Activated CD4-positive, alpha-beta T cell treated with anti-CD3 and anti-CD28 coated beads for 24 hours (primary cell): Measurements from ENCODE around the gene SLC36A1.
"Not testable (repeated sequence)": the region's sequence is repeated elsewhere in the genome, so short reads cannot be mapped to it uniquely, and the experiment has no call there.

ENCODE experiments used
- DNase-seq, 2 donors: peaks; one replicate each; pipeline ENCODE4 v3.0.0-alpha.2; 2020; ENCODE audit warnings: low read depth in 2 of 2

The SLC36A1 gene

GRCh38 chr5:151483647-151484046 lies 36.2 kb downstream of the SLC36A1 start:
- DNase-seq, result no peak

DNA sequence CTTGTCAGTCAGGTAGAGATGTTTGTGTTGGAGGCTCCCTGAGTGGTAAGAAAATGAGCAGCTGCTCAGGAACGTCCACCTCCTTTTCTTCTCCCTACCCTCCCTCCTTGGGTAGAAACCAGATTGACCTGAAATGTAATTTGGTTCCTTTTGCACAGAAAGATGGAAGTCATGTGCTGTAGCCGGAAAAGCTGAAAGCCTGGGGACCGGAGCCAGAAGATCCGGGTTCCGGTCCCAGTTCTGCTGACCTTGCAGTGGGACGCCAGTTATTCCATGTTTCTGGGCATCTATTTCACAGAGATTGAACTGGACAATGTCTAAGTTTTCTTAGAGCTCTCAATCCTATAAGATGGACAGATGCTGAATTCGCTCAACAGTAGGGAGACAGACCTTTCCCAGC lies 40.1 kb downstream of the SLC36A1 start:
- no peak for DNase-seq

- DNase-seq, result no peak
These were observed 43.2 kb downstream of the SLC36A1 start for GRCh38 chr5:151490627-151491026.

DNA sequence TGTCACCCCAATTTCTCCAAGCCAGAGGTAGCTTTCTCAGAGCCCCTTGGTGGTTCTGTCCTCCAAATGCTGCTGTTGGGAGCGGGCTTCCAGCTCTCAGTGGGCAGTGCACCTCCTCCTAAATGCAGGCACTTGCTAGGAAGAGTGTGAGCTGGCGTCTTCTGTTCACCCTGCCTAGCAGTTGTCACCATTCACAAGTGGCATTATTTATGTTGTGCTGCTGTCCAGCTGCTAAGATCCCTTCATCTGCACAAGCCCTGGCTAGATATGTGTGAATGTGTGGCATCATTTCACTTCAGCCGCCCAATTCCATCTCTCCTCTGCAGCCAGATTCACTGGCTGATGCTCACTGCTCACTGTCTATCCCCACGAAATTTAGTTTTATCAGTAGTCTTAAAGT lies 43.7 kb downstream of the SLC36A1 start:
- no peak for DNase-seq

DNA sequence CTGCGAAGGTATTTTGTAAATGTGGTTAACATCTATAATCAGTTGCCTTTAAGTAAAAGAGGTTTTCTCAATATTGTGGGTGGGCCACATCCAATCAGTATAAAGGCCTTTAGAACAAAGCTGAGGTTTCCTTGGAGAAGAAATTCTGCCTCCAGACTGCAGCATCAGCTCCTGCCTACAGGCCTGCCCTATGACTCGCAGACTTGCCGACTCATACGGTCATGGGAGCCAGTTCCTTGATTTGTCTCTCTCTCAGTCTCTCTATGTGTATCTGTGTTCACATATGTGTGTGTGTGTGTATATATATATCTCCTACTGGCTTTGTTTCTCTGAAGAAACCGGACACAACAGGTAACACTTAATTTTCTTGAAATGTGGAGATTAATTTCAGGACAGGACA lies 45.3 kb downstream of the SLC36A1 start:
- no peak for DNase-seq

DNA sequence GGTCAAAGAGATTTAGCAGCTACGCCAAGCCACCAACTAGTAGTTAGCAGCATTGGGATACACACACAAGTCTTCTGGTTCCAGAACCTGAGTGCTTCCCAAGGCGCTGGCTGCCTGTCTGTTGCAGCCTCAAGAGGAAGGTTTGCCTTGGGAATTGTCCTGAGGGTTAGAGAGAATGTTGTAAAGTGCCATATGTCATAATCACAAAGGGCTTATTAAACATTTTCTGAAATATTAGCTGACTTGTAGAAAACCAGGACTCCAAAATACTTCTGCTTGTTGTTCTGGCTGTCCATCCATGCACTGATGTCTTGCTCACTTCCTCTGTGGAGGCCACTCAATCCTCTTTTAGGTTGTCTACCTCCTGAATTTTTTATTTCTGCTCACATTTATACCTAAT lies 46.3 kb downstream of the SLC36A1 start:
- no peak for DNase-seq

DNA sequence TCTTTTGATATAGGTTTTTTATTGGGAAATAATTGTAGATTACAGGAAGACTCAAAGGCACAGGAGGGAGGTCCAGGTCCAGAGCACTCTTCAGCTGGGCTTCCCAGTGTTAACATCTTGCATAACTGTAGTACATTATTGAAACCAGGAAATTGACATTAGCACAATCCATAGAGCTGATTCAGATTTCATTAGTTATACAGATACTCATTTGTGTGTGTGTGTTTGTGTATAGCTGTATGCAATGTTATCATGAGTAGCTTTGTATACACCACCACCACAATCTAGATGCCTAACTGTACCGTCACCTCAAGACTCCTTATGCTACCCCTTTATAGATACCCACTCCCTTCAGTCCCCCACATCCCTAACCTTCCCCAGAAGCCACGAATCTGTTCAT lies 47.9 kb downstream of the SLC36A1 start:
- no peak for DNase-seq

- no peak for DNase-seq
These were observed 48.7 kb downstream of the SLC36A1 start for GRCh38 chr5:151496041-151496484.

- no peak for DNase-seq
These were observed 50.1 kb downstream of the SLC36A1 start for GRCh38 chr5:151497391-151498002.

DNA sequence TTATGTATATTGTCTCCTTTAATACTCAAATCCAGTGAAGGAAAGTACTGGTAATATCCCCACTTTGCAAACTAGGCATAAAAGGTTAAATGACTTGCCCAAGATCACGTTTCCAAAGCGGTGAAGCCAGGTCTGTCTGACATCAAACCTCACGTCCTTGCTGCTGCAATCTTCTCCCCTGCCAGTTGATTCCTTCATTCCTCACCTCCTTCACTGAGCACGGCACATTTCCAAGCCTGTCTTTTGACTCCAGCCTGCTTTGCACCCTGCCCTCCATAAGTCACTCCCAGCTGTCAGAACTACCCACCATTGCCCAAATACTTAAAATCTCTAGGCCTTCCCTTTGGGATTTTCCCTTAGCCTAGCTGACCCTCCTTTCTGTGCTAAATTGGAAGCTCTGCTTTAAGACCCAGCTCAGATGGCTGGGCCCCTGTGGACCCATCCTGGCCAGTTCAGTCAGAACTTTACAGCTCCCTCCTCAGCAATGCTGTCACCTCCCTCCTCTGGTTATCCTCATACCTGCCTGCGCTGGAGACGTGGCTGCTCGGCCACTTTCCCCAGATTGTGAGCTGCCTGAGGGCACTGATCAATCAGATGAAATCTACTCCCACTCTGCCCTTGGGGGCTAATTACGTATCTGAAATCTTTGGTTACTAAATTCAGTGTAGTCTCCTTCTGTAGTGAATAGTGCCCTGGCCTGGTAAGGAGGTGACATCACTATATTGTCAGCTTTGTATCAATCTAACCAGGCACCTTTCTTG lies 51.2 kb downstream of the SLC36A1 start:
- DNase-seq, result no peak

DNA sequence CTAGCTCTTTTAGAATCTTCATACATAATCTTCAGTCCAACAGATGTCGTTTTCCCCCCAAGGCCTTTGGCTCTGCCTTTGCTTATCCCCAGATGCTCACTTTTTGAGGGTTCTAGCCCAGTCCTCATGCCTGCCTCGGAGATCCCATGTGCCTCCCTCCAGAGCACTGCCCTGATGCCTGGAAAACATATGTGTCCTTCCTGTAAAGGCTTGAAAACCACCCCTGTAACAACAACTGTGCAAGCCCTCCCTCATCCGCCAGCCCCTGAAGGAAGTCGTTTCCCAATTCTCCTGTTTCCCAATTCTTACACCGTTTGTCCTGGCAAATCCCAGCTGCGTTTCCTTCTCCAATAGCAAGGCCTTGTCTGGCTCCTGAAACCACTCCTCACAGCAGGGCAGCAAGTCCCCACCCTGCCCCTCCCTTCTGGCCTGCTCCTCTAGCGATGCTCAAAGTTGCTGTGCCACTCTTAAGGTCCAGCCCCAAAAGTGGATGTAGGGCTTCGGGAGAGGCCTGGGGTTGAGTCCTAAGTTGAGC lies 52.2 kb downstream of the SLC36A1 start:
- no peak for DNase-seq

GRCh38 chr5:151504006-151504405 lies 56.6 kb downstream of the SLC36A1 start:
- no peak for DNase-seq

DNA sequence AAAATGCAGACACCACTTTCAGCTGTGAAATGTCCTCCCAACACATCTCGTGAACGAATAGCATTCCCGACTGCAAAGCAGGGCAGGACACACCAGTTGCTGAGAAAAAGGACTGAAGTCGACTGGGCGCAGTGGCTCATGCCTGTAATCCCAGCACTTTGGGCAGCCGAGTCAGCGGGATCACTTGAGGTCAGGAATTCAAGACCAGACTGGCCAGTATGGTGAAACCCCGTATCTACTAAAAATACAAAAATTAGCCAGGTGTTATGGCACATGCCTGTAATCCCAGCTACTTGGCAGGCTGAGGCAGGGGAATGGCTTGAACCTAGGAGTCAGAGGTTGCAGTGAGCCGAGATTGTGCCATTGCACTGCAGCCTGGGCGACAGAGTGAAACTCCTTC lies 60.9 kb downstream of the SLC36A1 start:
- DNase-seq, result not testable (repeated sequence)

- DNase-seq, result no peak
These were observed 61.8 kb downstream of the SLC36A1 start for GRCh38 chr5:151509231-151509630.

- DNase-seq, result no peak
These were observed 62.4 kb downstream of the SLC36A1 start for GRCh38 chr5:151509836-151510235.

DNA sequence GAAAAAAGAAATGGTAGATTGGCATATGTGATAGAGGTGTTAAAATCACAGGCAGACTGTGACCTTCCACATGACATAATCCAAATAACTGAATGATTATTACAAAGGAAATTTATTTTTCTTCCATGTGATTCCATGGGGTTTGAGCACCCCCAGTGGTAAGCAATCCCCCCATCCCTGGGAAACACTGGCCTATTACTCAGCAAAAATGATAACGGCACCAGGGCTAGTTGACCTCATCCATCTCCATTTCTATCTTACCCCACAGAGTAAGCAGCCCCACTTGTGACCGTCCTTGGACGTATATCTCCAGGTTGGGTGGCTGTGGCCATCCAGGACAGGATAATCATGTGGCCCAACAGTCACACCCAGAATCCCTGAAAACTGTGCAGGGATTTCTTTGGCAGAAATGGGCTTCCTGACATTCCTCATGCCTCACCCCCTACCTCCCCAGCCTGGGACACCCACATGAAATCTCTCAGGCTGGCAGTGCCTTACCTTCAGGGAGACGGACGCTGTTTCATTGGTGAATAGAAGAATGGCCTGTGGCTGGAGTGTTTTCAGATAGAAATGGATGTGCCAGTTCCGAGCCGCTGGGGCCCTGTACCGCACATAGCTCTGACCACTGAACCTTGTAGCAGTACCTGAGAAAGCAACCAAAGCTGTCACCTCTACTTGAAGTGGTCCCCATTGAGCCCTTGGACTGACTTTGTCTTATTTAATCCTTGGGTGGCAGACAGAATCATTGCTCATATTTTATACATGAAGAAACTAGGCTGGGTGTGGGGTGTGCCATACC lies 69.9 kb downstream of the SLC36A1 start:
- DNase-seq, result no peak

DNA sequence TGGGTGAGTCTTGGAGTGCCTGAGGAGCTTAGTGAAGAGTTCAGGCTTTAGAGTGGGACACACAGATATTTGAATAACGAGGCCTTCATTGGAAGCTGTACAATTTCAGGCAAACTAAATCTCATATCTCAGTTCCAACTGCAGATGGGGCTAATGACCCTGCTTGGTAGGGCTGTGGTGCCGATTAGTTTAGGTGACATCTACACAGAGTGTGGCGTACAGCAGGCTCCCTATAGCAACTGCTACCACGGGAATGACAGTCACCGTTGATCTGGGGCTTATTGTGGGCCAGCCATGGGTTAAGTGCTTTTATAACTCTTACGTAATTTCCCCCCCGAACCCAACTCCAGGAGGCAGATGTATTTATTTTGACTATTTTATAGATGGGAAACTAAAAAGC lies 72.9 kb downstream of the SLC36A1 start:
- DNase-seq, result no peak

DNA sequence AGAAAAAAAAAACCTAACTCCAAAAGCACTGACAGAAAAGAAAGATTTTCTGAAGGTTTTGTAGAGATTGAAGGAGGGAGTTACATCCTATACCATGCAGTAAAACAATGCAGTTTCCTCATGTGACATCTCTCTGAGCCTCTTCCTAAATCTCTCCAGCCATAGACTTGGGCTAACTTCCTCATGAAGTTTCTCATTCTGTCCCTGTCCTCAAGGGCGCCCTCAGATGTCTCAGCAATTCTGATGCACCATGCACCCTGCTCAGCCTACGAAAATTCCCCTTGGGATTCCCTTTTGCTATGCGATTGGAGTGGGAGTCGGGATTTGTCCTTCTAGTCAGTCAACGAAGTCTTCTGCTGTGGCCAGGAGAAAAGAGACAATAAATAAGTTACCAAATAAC lies 74.8 kb downstream of the SLC36A1 start:
- no peak for DNase-seq

GRCh38 chr5:151523335-151523734 lies 75.9 kb downstream of the SLC36A1 start:
- peak in 1 of 2 donors; percentile 8 for DNase-seq

- DNase-seq, result no peak
These were observed 80.8 kb downstream of the SLC36A1 start for GRCh38 chr5:151528153-151528552.

DNA sequence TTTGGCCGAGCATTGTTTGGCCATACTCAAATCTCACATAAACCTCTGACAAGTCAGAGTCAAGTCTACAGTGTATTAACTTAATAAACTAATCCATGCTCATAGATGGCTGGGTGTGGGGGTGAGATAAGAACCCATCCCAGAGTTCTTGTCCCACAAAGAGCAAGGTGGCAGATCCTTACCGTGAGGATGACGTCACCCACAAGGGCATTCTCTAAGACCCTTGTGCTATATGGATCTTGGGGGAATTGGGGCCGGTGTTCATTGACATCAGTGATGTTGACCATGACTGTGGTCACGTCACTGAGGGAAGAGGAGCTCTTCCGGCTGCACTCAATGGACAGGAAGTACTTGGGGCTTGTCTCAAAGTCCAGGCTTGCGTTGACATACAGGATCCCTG lies 81.6 kb downstream of the SLC36A1 start:
- DNase-seq, result no peak

GRCh38 chr5:151531581-151531980 lies 84.2 kb downstream of the SLC36A1 start:
- DNase-seq, result no peak
